HG03064 (cell line): ENCODE results near the gene DDTL.
"Not testable (repeated sequence)": the region's sequence is repeated elsewhere in the genome, so short reads cannot be mapped to it uniquely, and the experiment has no call there.

Experiments
- ATAC-seq: cut with Tn5 transposase; IDR thresholded peaks from one replicate; pipeline ENCODE4 v1.9.1; 2021; ENCODE audit warnings: low read depth; ENCODE audit not compliant: unreplicated experiment

Gene DDTL

DNA sequence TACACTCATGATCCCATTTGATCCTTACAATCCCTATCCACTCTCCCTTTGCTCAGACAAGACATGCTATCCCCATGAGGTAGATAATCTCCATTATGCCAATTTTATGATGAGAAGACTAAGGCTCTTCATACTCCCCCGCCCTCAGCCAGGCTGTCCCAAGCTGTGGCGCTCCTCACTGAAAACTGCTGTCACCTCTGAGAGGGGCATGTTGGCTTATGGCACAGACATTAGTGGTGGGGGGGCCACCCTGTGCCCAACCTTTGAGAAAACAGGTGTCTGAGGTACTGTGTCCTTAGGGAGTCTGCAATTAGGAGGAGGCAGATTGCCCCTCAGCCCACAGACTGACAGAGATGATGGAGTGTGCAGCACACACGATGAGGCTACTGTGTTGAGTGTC lies 2.4 kb downstream of the DDTL start:
- ATAC-seq: no peak

DNA sequence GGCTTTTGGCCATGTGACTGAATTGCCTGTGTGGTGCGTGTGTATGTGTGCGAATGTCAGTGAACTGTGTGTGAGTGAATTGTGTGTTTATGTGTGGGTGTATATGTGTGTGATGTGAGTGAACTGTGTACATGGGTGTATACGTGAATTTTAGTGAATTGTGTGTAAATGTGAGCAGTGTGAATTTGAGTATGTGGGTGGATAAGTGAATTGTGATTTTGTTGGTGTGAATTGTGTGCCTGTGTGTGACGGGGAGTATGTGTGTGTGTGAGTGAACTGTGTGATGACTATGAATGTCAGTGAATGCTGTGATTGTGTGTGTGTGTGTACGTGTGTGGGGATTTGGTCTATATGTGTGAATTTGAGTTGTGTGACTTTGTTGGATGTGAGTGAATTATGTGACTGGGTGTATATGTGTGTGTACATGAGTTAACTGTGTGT lies 3.5 kb downstream of the DDTL start:
- ATAC-seq: no peak

GRCh38 chr22:23970816-23971486 lies 4.3 kb downstream of the DDTL start:
- ATAC-seq: no peak

DNA sequence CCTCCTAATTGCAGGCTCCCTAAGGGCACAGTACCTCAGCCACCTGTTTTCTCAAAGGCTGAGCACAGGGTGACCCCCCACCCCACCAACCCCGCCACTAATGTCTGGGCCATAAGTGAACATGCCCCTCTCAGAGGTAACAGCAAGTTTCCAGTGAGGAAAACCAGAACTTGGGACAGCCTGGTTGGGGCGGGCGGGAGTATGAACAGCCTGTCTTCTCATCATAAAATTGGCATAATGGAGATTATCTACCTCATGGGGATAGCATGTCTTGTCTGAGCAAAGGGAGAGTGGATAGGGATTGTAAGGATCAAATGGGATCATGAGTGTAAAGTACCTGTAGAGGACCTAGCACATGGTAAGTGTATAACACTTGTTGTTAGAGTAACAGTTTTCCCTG lies 5.2 kb downstream of the DDTL start:
- ATAC-seq: not testable (repeated sequence)

GRCh38 chr22:23974345-23974744 lies 7.7 kb downstream of the DDTL start, which contains the start of gene DDT:
TSS of gene DDT (minus strand) at chr22:23974441. CDS start at chr22:23974414, 27 bp downstream.
- ATAC-seq: peak; percentile 79

DNA sequence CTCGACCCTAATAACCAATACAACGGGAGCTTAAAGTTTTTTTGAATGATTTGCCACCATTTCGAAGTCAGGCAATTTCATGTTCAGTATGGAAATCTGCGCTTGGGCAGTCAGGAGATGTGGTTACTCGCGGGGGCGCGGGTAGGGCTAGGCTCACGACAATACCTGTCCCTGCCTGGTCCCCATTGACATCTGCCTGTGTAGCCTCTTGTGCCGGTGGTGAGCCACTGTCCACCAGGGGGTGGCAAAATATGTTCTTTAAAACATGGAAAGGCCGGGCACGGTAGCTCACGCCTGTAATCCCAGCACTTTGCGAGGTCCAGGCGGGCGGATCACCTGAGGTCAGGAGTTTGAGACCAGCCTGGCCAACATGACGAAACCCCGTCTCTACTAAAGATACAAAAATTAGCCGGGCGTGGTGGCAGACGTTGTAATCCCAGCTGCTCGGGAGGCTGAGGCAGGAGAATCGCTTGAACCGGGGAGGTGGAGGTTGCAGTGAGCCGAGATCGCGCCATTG lies 8.2 kb downstream of the DDTL start:
- ATAC-seq: not testable (repeated sequence)

GRCh38 chr22:23977304-23977703 lies 10.6 kb downstream of the DDTL start:
- not testable (repeated sequence) for ATAC-seq

DNA sequence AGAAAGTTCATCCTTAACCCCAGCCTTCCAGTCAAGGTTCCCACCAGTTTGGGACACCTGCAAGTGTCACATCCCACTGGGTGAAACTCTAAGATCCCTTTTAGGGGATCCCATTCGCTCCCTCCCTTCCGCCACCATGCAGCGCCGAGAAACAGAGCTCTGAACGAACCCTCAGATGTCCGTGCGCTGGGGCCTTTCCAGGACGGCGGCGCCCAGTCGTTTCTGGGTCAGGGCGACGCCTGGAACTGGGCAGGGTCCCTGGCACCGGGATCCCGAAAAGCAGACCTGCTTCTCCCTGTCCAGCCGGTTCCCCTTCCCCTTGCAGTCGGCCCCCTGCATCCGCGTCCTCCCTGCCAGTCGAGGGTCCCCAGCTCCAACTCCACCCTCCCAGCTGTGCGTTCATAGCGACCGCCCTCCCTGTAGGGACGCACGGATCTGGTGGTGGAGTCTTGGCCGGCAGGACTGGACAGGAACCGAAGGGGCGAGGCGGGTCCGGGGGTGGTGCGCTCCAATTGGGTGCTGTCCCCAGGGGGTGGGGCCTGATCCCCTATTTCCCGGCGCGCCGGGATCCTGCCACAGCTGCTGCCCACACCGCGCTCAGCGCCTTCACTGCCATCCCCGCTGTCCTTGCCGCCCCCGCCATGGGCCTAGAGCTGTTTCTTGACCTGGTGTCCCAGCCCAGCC lies 13.0 kb downstream of the DDTL start, which contains the start of gene GSTT2:
Gene GSTT2 (plus strand): TSS at position 578 of the 684 bp plus-strand sequence.
- not testable (repeated sequence) for ATAC-seq

- not testable (repeated sequence) for ATAC-seq
These were observed 13.9 kb downstream of the DDTL start for GRCh38 chr22:23980567-23980966.

- ATAC-seq: no peak
These were observed 17.7 kb downstream of the DDTL start for GRCh38 chr22:23984430-23984829.

DNA sequence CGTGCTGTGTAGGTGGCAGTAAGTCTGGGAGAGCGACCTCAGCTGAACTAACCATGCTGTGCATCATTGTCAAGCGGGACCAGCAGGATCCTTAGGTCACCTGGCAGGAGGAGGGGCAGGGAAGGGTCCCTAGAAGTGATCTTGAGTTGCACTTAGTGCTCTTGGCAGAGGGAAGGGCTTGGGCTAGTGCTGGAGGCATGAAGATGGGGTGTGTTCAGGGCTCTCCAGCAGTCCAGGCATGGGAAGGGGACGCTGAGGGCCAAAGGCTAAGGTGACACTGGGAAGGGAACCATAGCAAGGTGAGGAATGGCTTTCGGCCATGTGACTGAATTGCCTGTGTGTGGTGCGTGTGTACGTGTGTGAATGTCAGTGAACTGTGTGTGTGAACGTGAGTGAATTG lies 19.4 kb downstream of the DDTL start:
- not testable (repeated sequence) for ATAC-seq

- not testable (repeated sequence) for ATAC-seq
These were observed 20.0 kb downstream of the DDTL start for GRCh38 chr22:23986538-23987178.

DNA sequence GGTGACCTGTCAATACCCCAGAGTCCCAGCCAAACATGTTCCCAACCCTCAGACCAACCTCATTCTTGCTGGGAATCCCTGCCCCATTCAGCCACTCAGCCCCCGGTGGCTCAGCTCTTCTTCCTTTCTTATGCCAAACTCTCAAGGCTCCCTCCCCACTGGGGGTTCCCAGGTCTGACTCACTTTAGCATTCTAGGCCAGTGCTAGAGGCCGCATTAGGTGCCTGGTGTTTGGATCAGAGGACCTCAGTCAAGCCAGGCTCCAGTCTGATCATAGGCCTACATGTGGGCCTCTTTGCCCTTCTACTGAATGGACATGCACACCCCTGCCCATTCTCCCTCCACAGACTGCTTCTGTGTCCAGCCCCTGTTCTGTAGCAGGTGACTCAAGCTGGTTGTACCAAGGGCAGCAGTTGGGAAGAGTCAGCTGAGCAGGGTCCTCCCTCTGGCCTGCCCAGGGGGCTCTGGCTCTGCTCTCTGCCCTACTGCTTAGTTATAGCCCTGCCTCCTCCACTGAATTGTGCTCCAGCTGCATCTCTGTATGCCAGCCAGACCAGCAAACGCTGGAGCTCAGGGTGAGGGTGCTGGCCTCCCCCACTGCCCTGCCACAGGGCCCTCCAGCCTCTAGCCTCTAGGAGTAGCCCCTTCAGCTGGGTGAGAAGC lies 23.0 kb downstream of the DDTL start:
- ATAC-seq: not testable (repeated sequence)

DNA sequence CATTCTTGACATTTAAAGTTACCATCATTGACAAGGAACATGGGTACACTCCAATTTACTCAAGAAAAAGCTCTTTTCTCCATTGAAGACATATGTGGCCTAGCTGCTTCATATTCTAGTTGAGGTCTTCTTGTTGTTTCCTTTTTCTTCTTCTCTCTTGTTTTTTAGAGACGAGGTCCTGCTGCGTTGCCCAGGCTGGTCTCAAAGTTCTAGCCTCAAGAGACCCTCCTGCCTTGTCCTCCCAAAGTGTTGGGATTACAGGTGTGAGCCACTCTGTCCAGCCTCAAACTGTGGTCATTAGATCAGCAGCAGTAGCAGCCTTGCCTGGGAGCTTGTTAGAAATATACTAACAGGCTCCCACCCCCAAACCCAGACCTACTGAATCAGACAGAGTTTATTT lies 26.4 kb downstream of the DDTL start:
- ATAC-seq: not testable (repeated sequence)

- not testable (repeated sequence) for ATAC-seq
These were observed 27.0 kb downstream of the DDTL start for GRCh38 chr22:23993581-23994177.

GRCh38 chr22:23997092-23997491 lies 30.4 kb downstream of the DDTL start:
- no peak for ATAC-seq

DNA sequence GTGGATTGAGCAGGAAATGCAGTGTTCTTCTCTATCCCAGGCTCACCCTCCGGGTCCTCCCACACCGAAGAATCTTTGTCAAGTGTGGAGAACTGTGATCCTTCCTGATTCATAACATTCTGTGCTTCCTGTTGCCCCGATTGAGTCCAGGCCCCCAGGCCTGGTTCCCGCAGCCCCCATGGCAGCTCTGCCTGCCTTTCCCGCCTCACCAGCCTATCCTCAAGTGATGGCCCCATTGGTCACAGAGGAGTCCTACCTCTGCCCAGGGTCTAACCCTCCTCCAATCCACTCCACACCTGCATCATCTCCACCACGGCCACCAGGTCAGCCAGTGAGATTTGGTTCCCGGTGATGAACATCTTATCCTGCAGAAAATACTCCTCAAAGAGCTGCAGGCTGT lies 33.1 kb downstream of the DDTL start:
- ATAC-seq: not testable (repeated sequence)

DNA sequence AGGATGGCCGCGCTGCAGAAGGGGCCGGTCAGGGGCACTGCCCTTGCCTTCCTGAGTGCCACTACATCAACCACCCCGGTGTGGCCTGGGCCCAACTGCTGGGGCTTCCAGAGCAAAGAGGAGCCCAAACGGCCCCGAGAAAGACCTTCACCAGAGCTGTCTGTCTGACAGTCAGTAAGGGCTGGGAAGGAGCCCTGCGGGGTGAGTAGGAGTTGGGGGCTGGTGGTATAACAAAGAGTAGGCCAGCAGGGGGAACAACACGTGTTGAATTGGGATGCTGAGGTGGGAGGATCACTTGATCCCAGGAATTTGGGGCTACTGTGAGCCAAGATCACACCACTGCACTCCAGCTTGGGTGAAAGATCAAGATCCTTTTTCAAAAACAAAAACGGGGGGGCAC lies 34.6 kb downstream of the DDTL start:
- no peak for ATAC-seq

DNA sequence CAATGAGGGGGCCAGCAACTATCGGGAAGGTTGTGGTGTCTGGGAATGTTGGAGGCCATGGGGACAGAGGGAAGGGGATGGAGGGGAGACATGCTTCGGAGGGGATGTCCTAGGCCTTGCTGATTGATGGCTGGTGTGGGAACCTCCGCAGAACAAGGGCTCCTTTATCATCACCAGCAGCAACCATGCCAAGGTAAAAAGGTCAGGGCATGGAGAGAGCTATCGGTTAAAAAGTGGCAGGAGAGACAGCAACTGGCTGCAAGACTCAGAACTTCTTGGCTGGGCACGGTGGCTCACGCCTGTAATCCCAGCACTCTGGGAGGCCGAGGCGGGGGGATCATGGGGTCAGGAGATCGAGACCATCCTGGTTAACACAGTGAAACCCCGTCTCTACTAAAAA lies 35.6 kb downstream of the DDTL start:
- no peak for ATAC-seq

GRCh38 chr22:24002851-24003250 lies 36.2 kb downstream of the DDTL start:
- no peak for ATAC-seq
